Measurements from ENCODE around the gene ATAD3A.

DNA sequence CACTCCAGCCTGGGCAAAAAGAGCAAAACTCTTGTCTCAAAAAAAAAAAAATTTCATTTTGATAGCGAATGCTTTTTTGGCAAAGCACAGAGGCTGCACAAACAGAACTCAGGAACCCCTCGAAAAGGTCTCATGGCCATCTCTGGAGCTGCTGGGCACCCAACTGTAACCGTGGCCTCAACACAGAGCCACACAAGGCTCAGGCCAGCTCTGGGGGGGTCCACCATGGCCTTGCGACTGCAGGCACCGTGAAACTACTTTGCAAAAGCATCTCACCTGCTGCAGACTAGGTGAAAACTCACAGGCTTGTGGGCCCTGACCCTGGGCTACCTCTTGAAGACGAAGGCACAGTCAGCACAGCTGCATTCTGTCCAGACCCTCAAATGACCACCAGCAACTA, 44.5 kb downstream of the ATAD3A start:
- TF ChIP-seq, protein P1, sequence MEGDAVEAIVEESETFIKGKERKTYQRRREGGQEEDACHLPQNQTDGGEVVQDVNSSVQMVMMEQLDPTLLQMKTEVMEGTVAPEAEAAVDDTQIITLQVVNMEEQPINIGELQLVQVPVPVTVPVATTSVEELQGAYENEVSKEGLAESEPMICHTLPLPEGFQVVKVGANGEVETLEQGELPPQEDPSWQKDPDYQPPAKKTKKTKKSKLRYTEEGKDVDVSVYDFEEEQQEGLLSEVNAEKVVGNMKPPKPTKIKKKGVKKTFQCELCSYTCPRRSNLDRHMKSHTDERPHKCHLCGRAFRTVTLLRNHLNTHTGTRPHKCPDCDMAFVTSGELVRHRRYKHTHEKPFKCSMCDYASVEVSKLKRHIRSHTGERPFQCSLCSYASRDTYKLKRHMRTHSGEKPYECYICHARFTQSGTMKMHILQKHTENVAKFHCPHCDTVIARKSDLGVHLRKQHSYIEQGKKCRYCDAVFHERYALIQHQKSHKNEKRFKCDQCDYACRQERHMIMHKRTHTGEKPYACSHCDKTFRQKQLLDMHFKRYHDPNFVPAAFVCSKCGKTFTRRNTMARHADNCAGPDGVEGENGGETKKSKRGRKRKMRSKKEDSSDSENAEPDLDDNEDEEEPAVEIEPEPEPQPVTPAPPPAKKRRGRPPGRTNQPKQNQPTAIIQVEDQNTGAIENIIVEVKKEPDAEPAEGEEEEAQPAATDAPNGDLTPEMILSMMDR (IDR thresholded peaks at IDR 0.05; ENCODE audit: poor library complexity): no peak
- TF ChIP-seq EZH2 (IDR thresholded peaks at IDR 0.05; ENCODE audit: borderline replicate concordance): no peak

Measured in hepatocyte (in vitro differentiated cells).